Loucy (cell line): ENCODE data around the gene CASZ1.

ENCODE experiments used
- H2AFZ ChIP-seq: fragments of 200-600 bp; sonication (generic); 2 replicates; pipeline ENCODE4 v1.6.0; 2016; ENCODE audit warnings: antibody characterized with exemption, mild to moderate bottlenecking, low read length, moderate library complexity
- H3F3A ChIP-seq: fragments of 200-600 bp; 2 replicates; pipeline ENCODE4 v1.6.0; 2016; ENCODE audit warnings: antibody characterized with exemption, low read depth, mild to moderate bottlenecking
- H3K27me3 ChIP-seq: fragments of 200-600 bp; sonication (generic); 2 replicates; pipeline ENCODE4 v1.6.1; 2014; ENCODE audit warnings: low read length, mild to moderate bottlenecking; ENCODE audit not compliant: insufficient read depth, poor library complexity, severe bottlenecking
- H3K36me3 ChIP-seq: fragments of 200-600 bp; sonication (generic); 2 replicates; pipeline ENCODE4 v1.6.1; 2016; ENCODE audit warnings: low read length; ENCODE audit not compliant: insufficient read depth
- H3K4me1 ChIP-seq: fragments of 200-600 bp; sonication (generic); 2 replicates; pipeline ENCODE4 v1.5.1; 2014; ENCODE audit warnings: low read length, mild to moderate bottlenecking; ENCODE audit not compliant: insufficient read depth, poor library complexity, severe bottlenecking
- H3K4me2 ChIP-seq: fragments of 200-600 bp; sonication (generic); 2 replicates; pipeline ENCODE4 v1.6.0; 2014; ENCODE audit warnings: antibody characterized with exemption, low read length, low read depth, mild to moderate bottlenecking; ENCODE audit not compliant: poor library complexity, severe bottlenecking
- H3K4me3 ChIP-seq: fragments of 200-600 bp; sonication (generic); 2 replicates; pipeline ENCODE4 v1.5.1; 2014; ENCODE audit warnings: low read length, mild to moderate bottlenecking, mixed read lengths; ENCODE audit not compliant: poor library complexity, severe bottlenecking
- H3K79me2 ChIP-seq: fragments of 200-600 bp; sonication (generic); 2 replicates; pipeline ENCODE4 v1.6.1; 2014; ENCODE audit warnings: low read length; ENCODE audit not compliant: insufficient read depth
- H3K9ac ChIP-seq: fragments of 200-600 bp; sonication (generic); 2 replicates; pipeline ENCODE4 v1.6.0; 2014; ENCODE audit warnings: mild to moderate bottlenecking, low read depth, low read length, moderate library complexity; ENCODE audit not compliant: poor library complexity, severe bottlenecking
- H3K9me2 ChIP-seq: fragments of 200-600 bp; sonication (generic); replicated peaks from 2 replicates; pipeline ENCODE4 v1.6.1; 2016; ENCODE audit warnings: low read depth, low read length, mixed read lengths
- H3K9me3 ChIP-seq: fragments of 200-600 bp; sonication (generic); 2 replicates; pipeline ENCODE4 v1.6.1; 2014; ENCODE audit warnings: mild to moderate bottlenecking, antibody characterized with exemption, low read length, low read depth; ENCODE audit not compliant: insufficient read depth
- H4K20me1 ChIP-seq: fragments of 200-600 bp; sonication (generic); 2 replicates; pipeline ENCODE4 v1.6.0; 2014; ENCODE audit warnings: antibody characterized with exemption, low read length, mild to moderate bottlenecking; ENCODE audit not compliant: insufficient read depth, poor library complexity, severe bottlenecking
- CTCF ChIP-seq: fragments of 200-600 bp; sonication (generic); conservative IDR thresholded peaks from 2 replicates; pipeline ENCODE4 v1.5.1; 2014; ENCODE audit warnings: mild to moderate bottlenecking, antibody characterized with exemption, low read length
- EZH2phosphoT487 ChIP-seq: fragments of 200-600 bp; IDR thresholded peaks from 2 replicates; pipeline ENCODE4 v1.6.1; 2018; ENCODE audit warnings: antibody characterized with exemption, mild to moderate bottlenecking, moderate library complexity, borderline replicate concordance

Gene CASZ1

GRCh38 chr1:10616696-10617095, 179.8 kb downstream of the CASZ1 start:
- Histone ChIP-seq H3K27me3 (no peaks in the 10 kb centered on the region), H3F3A (no peaks in the 10 kb centered on the region), H3K4me1 (no peaks in the 10 kb centered on the region), H3K9ac (no peak overlapping the region), H2AFZ (no peak overlapping the region), H3K79me2 (0 out of 2 replicates have a peak, but pooled peaks cover 4% of the 10 kb centered on the region), H3K36me3 (peaks cover 8% of the 10 kb centered on the region; the same call in 1 of the 2 replicates), H3K9me3 (no peaks in the 10 kb centered on the region), H3K4me3 (no peak overlapping the region), H3K4me2 (no peak overlapping the region), H4K20me1 (no peaks in the 10 kb centered on the region), H3K9me2 (no peaks in the 10 kb centered on the region)
- TF ChIP-seq EZH2phosphoT487 = no peak
- no peak for TF ChIP-seq CTCF

GRCh38 chr1:10615932-10616671, 180.3 kb downstream of the CASZ1 start:
- H3K9me2 ChIP-seq = no peaks in the 10 kb centered on the region
- no peak overlapping the region for H3K4me3 ChIP-seq
- peaks cover 8% of the 10 kb centered on the region; the same call in 1 of the 2 replicates for H3K36me3 ChIP-seq
- H3K9me3 ChIP-seq = no peaks in the 10 kb centered on the region
- H3K9ac ChIP-seq = no peak overlapping the region
- H4K20me1 ChIP-seq = no peaks in the 10 kb centered on the region
- no peaks in the 10 kb centered on the region for H3F3A ChIP-seq
- H3K27me3 ChIP-seq = no peaks in the 10 kb centered on the region
- no peaks in the 10 kb centered on the region for H3K4me1 ChIP-seq
- no peak overlapping the region for H3K4me2 ChIP-seq
- 0 out of 2 replicates have a peak, but pooled peaks cover 4% of the 10 kb centered on the region for H3K79me2 ChIP-seq
- no peak for TF ChIP-seq CTCF
- no peak for TF ChIP-seq EZH2phosphoT487
- no peak overlapping the region for H2AFZ ChIP-seq

GRCh38 chr1:10615332-10615731, 181.1 kb downstream of the CASZ1 start:
- H3K4me1 ChIP-seq = no peaks in the 10 kb centered on the region
- 0 out of 2 replicates have a peak, but pooled peaks cover 4% of the 10 kb centered on the region for H3K79me2 ChIP-seq
- H4K20me1 ChIP-seq = no peaks in the 10 kb centered on the region
- no peaks in the 10 kb centered on the region for H3K9me2 ChIP-seq
- no peak overlapping the region for H3K4me2 ChIP-seq
- no peaks in the 10 kb centered on the region for H3K27me3 ChIP-seq
- H3K36me3 ChIP-seq = peaks cover 8% of the 10 kb centered on the region; the same call in 1 of the 2 replicates
- no peaks in the 10 kb centered on the region for H3F3A ChIP-seq
- H3K9me3 ChIP-seq = no peaks in the 10 kb centered on the region
- H2AFZ ChIP-seq = no peak overlapping the region
- no peak overlapping the region for H3K4me3 ChIP-seq
- TF ChIP-seq CTCF = no peak
- TF ChIP-seq EZH2phosphoT487 = no peak
- no peak overlapping the region for H3K9ac ChIP-seq
